HCT116 (cell line): ENCODE data around the gene FABP6. TPM values are rescaled to one million over a fixed set of nuclear protein-coding genes. Genes with fewer than 3 reads are reported as not detected.

Experiments
- ATAC-seq: fragments of 200-7000 bp; cut with Tn5 transposase; 2 replicates; pipeline ENCODE4 v1.9.1; 2020; ENCODE audit warnings: mild to moderate bottlenecking, moderate library complexity
- BruUV-seq: library from RNA; stranded (reverse); fragments of 400-500 nt; replicated peaks from 2 replicates; lab custom pipeline; 2021; lab: Mats Ljungman, UMichigan
- CTCF ChIA-PET: fragments of 300-600 bp; sonication (Branson Sonifier 250); formaldehyde crosslinking; loops from one replicate; lab custom pipeline; 2021; ENCODE audit warnings: antibody characterized with exemption; lab: Charles Lee
- POLR2A ChIA-PET: fragments of 300-600, 350-600 bp; sonication (Branson Sonifier 250); formaldehyde crosslinking; loops from one replicate; lab custom pipeline; 2021; ENCODE audit warnings: antibody characterized with exemption; lab: Charles Lee
- RAD21 ChIA-PET, 2 experiments: fragments of 300-600 bp; sonication (Branson Sonifier 250); formaldehyde crosslinking; loops; one replicate each; lab custom pipeline; 2023; ENCODE audit warnings: low total read pairs in 2 of 2; ENCODE audit not compliant: uncharacterized antibody in 2 of 2, unreplicated experiment in 2 of 2, low non-redundant PET in 1 of 2; lab: Charles Lee
- DNase-seq: peaks from one replicate; pipeline ENCODE4 v3.0.0-alpha.2; 2010; ENCODE audit warnings: low read depth, low spot score
- H2AFZ ChIP-seq: fragments of 200-600 bp; shearing (Covaris generic), sonication (generic); 2 replicates; pipeline ENCODE4 v1.6.1; 2017; ENCODE audit warnings: low read depth, mixed run types, mixed read lengths, antibody characterized with exemption, low read length; ENCODE audit not compliant: poor library complexity, severe bottlenecking
- H3K27ac ChIP-seq: 2 replicates; pipeline ENCODE4 v1.5.1; 2012; ENCODE audit warnings: low read depth, low read length
- H3K27me3 ChIP-seq: fragments of 200-600 bp; sonication (generic); 2 replicates; pipeline ENCODE4 v1.6.1; 2016; ENCODE audit warnings: mixed run types, low read length, mixed read lengths; ENCODE audit not compliant: insufficient read depth
- H3K36me3 ChIP-seq, 2 experiments: fragments of 200-500 bp in 1 of 2; fragments of 200-600 bp in 1 of 2; sonication (Bioruptor generic) in 1 of 2; sonication (generic) in 1 of 2; 2 replicates each; pipeline versions ENCODE4 v1.5.1 to v1.6.1; 2014 to 2016; ENCODE audit warnings: low read length in 2 of 2, inconsistent platforms in 1 of 2, mixed read lengths in 1 of 2, mixed run types in 1 of 2; ENCODE audit not compliant: insufficient read depth in 2 of 2, control insufficient read depth in 1 of 2
- H3K4me1 ChIP-seq, 2 experiments: fragments of 200-600 bp in 1 of 2; sonication (generic) in 1 of 2; 2 replicates each; pipeline versions ENCODE4 v1.5.1 to v1.6.1; 2012 to 2017; ENCODE audit warnings: low read length in 2 of 2, inconsistent platforms in 1 of 2, mild to moderate bottlenecking in 1 of 2, mixed read lengths in 1 of 2, mixed run types in 1 of 2, moderate library complexity in 1 of 2; ENCODE audit not compliant: insufficient read depth in 2 of 2, control insufficient read depth in 1 of 2
- H3K4me2 ChIP-seq: fragments of 200-600 bp; sonication (generic); 2 replicates; pipeline ENCODE4 v1.6.1; 2017; ENCODE audit warnings: mixed run types, low read length, mixed read lengths
- H3K4me3 ChIP-seq, 2 experiments: fragments of 200-600 bp in 1 of 2; sonication (generic) in 1 of 2; replicated peaks in 1 of 2; 2 replicates each; pipeline ENCODE4 v1.5.1; 2011 to 2016; ENCODE audit warnings: low read length in 2 of 2, control low read depth in 1 of 2, low read depth in 1 of 2, mild to moderate bottlenecking in 1 of 2, mixed read lengths in 1 of 2, mixed run types in 1 of 2
- H3K79me2 ChIP-seq: fragments of 200-600 bp; sonication (generic); 2 replicates; pipeline ENCODE4 v1.6.1; 2017; ENCODE audit warnings: mild to moderate bottlenecking, mixed run types, low read length, moderate library complexity, mixed read lengths; ENCODE audit not compliant: insufficient read depth
- H3K9ac ChIP-seq: fragments of 200-600 bp; sonication (generic); 2 replicates; pipeline ENCODE4 v1.6.1; 2016; ENCODE audit warnings: low read length, mixed read lengths
- H3K9me2 ChIP-seq: fragments of 200-600 bp; sonication (generic), shearing (Covaris generic); 2 replicates; pipeline ENCODE4 v1.6.1; 2017; ENCODE audit warnings: mixed run types, mild to moderate bottlenecking, moderate library complexity; ENCODE audit not compliant: insufficient read depth
- H3K9me3 ChIP-seq, 2 experiments: fragments of 200-500 bp in 1 of 2; fragments of 200-600 bp in 1 of 2; sonication (Bioruptor generic) in 1 of 2; sonication (generic) in 1 of 2; 2 replicates each; pipeline ENCODE4 v1.6.1; 2014 to 2017; ENCODE audit warnings: low read length in 2 of 2, mixed read lengths in 2 of 2, inconsistent platforms in 1 of 2, low read depth in 1 of 2, mild to moderate bottlenecking in 1 of 2, mixed run types in 1 of 2, moderate library complexity in 1 of 2; ENCODE audit not compliant: control insufficient read depth in 1 of 2, insufficient read depth in 1 of 2
- H4K20me1 ChIP-seq: fragments of 200-600 bp; sonication (generic), shearing (Covaris generic); 2 replicates; pipeline ENCODE4 v1.6.1; 2017; ENCODE audit warnings: mixed run types, mild to moderate bottlenecking, moderate library complexity; ENCODE audit not compliant: insufficient read depth
- CBX3 ChIP-seq: IDR thresholded peaks from 2 replicates; pipeline ENCODE4 v1.6.1; 2012; ENCODE audit warnings: low read depth
- CEBPB ChIP-seq: IDR thresholded peaks from 2 replicates; pipeline ENCODE4 v1.6.1; 2012; ENCODE audit warnings: low read depth
- EGR1 ChIP-seq: IDR thresholded peaks from 2 replicates; pipeline ENCODE4 v1.6.1; 2012; ENCODE audit warnings: low read depth
- ELF1 ChIP-seq: IDR thresholded peaks from 2 replicates; pipeline ENCODE4 v1.6.1; 2012; ENCODE audit warnings: low read depth, borderline replicate concordance
- EZH2 ChIP-seq: fragments of 200-600 bp; sonication (generic); IDR thresholded peaks from 2 replicates; pipeline ENCODE4 v1.6.1; 2017; ENCODE audit warnings: antibody characterized with exemption, mixed run types
- EZH2phosphoT487 ChIP-seq: fragments of 200-600 bp; IDR thresholded peaks from 2 replicates; pipeline ENCODE4 v1.6.1; 2018; ENCODE audit warnings: antibody characterized with exemption, borderline replicate concordance
- FOSL1 ChIP-seq: IDR thresholded peaks from 2 replicates; pipeline ENCODE4 v1.6.1; 2012; ENCODE audit warnings: low read depth
- JUND ChIP-seq: IDR thresholded peaks from 2 replicates; pipeline ENCODE4 v1.6.1; 2012
- POLR2A ChIP-seq: IDR thresholded peaks from 2 replicates; pipeline ENCODE4 v1.7.0; 2011; ENCODE audit warnings: borderline replicate concordance; ENCODE audit not compliant: insufficient read depth, insufficient read length; ENCODE audit errors: extremely low read depth
- RAD21 ChIP-seq: IDR thresholded peaks from 2 replicates; pipeline ENCODE4 v1.6.1; 2012; ENCODE audit warnings: low read depth, mild to moderate bottlenecking
- SIN3A ChIP-seq: IDR thresholded peaks from 2 replicates; pipeline ENCODE4 v1.6.1; 2012; ENCODE audit warnings: low read depth
- SRF ChIP-seq: IDR thresholded peaks from 2 replicates; pipeline ENCODE4 v1.6.1; 2012; ENCODE audit warnings: low read depth
- TCF7L2 ChIP-seq: IDR thresholded peaks from 2 replicates; pipeline ENCODE4 v1.7.0; 2011; ENCODE audit warnings: borderline replicate concordance, inconsistent platforms; ENCODE audit not compliant: insufficient read depth, insufficient read length; ENCODE audit errors: extremely low read depth
- YY1 ChIP-seq: IDR thresholded peaks from 2 replicates; pipeline ENCODE4 v1.6.1; 2011; ENCODE audit warnings: low read length, low read depth, moderate library complexity, mild to moderate bottlenecking; ENCODE audit not compliant: insufficient replicate concordance; ENCODE audit errors: extremely low read depth
- ZFX ChIP-seq: fragments of 450-650 bp; IDR thresholded peaks from 2 replicates; pipeline ENCODE4 v1.6.1; 2017
- ZNF274 ChIP-seq: fragments of 200-500 bp; sonication (Bioruptor generic); IDR thresholded peaks from 2 replicates; pipeline ENCODE4 v1.6.1; 2014; ENCODE audit warnings: mild to moderate bottlenecking, low read depth, low read length, inconsistent platforms
- intact Hi-C: fragments of 100-400 bp; cut with micrococcal nuclease; formaldehyde crosslinking; loops from 2 replicates; pipeline ENCODE4 v1.10.0; 2022
- total RNA-seq: library from RNA; stranded (reverse); gene quantifications from one replicate; pipeline ENCODE4 v1.2.1, GENCODE V29; 2021; ENCODE audit not compliant: unreplicated experiment
- TF ChIP-seq, protein P1 (sequence below): IDR thresholded peaks from 2 replicates; pipeline ENCODE4 v1.6.1; 2012
- TF ChIP-seq, protein P2 (sequence below): IDR thresholded peaks from 2 replicates; pipeline ENCODE4 v1.6.1; 2012
- TF ChIP-seq, protein P3 (sequence below), 3 experiments: fragments of 200-600 bp in 1 of 3; sonication (generic) in 1 of 3; IDR thresholded peaks in 2 of 3; conservative IDR thresholded peaks in 1 of 3; 2 replicates each; pipeline ENCODE4 v1.5.1; 2012 to 2017; ENCODE audit warnings: low read depth in 2 of 3, low read length in 2 of 3, antibody characterized with exemption in 1 of 3, borderline replicate concordance in 1 of 3, control low read depth in 1 of 3, mild to moderate bottlenecking in 1 of 3, mixed read lengths in 1 of 3, mixed run types in 1 of 3, moderate library complexity in 1 of 3; ENCODE audit not compliant: insufficient read depth in 1 of 3
- TF ChIP-seq, protein P4 (sequence below): IDR thresholded peaks from 2 replicates; pipeline ENCODE4 v1.6.1; 2012; ENCODE audit warnings: low read depth

Gene FABP6
- total RNA-seq, 1 experiment from 2014 or later = 8.5 TPM

DNA sequence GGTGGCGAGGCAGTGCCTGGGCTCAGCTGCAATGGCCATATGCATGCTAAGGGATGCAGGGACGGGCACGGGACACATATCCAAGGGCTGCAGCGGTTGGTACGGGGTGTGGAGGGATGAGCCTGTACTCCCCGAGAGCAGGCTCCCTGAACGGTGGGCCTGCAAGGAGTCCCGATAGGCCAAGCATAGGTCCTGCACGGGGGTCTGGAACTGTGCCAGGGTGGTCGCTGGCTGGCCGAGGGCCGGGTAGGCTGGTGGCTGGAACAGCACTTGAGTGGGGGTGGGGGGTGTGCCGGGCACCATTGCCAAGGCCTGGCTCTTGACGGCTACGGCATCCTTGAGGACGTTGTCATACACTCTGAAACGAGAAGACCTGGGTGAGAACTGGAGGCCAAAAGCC, 24.1 kb downstream of the FABP6 start:
- Histone ChIP-seq H3K4me3 (no peak overlapping the region), H3K9me2 (no peaks in the 10 kb centered on the region), H3K36me3 (no peaks in the 10 kb centered on the region), H3K9ac (no peak overlapping the region), H3K4me2 (no peak overlapping the region), H3K4me1 (no peaks in the 10 kb centered on the region), H3K27me3 (no peaks in the 10 kb centered on the region), H3K27ac (no peak overlapping the region), H3K9me3 (no peaks in the 10 kb centered on the region), H4K20me1 (no peaks in the 10 kb centered on the region), H2AFZ (no peak overlapping the region), H3K79me2 (no peaks in the 10 kb centered on the region)
- DNase-seq = no peak
- ATAC-seq = no peak
- intact Hi-C loops = no loop called here
- ChIA-PET CTCF (no interaction called here), RAD21 (no interaction called here), POLR2A (no interaction called here)
- TF ChIP-seq POLR2A (no peak), ZFX (no peak), TCF7L2 (no peak), JUND (no peak), SRF (no peak), EGR1 (no peak), ELF1 (no peak), SIN3A (no peak), EZH2 (no peak), YY1 (no peak), FOSL1 (no peak), CEBPB (no peak), RAD21 (no peak), CBX3 (no peak), EZH2phosphoT487 (no peak), ZNF274 (no peak)
- TF ChIP-seq, protein P1, sequence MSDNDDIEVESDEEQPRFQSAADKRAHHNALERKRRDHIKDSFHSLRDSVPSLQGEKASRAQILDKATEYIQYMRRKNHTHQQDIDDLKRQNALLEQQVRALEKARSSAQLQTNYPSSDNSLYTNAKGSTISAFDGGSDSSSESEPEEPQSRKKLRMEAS = no peak
- TF ChIP-seq, protein P2, sequence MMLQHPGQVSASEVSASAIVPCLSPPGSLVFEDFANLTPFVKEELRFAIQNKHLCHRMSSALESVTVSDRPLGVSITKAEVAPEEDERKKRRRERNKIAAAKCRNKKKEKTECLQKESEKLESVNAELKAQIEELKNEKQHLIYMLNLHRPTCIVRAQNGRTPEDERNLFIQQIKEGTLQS = no peak
- TF ChIP-seq, protein P3, sequence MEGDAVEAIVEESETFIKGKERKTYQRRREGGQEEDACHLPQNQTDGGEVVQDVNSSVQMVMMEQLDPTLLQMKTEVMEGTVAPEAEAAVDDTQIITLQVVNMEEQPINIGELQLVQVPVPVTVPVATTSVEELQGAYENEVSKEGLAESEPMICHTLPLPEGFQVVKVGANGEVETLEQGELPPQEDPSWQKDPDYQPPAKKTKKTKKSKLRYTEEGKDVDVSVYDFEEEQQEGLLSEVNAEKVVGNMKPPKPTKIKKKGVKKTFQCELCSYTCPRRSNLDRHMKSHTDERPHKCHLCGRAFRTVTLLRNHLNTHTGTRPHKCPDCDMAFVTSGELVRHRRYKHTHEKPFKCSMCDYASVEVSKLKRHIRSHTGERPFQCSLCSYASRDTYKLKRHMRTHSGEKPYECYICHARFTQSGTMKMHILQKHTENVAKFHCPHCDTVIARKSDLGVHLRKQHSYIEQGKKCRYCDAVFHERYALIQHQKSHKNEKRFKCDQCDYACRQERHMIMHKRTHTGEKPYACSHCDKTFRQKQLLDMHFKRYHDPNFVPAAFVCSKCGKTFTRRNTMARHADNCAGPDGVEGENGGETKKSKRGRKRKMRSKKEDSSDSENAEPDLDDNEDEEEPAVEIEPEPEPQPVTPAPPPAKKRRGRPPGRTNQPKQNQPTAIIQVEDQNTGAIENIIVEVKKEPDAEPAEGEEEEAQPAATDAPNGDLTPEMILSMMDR (IDR thresholded peaks at IDR 0.05 in 2 of 3, conservative IDR thresholded peaks at IDR 0.05 in 1 of 3; ENCODE audit: borderline replicate concordance in 1 of 3, insufficient read depth in 1 of 3, low read depth in 2 of 3, low read length in 2 of 3) = no peak
- TF ChIP-seq, protein P4, sequence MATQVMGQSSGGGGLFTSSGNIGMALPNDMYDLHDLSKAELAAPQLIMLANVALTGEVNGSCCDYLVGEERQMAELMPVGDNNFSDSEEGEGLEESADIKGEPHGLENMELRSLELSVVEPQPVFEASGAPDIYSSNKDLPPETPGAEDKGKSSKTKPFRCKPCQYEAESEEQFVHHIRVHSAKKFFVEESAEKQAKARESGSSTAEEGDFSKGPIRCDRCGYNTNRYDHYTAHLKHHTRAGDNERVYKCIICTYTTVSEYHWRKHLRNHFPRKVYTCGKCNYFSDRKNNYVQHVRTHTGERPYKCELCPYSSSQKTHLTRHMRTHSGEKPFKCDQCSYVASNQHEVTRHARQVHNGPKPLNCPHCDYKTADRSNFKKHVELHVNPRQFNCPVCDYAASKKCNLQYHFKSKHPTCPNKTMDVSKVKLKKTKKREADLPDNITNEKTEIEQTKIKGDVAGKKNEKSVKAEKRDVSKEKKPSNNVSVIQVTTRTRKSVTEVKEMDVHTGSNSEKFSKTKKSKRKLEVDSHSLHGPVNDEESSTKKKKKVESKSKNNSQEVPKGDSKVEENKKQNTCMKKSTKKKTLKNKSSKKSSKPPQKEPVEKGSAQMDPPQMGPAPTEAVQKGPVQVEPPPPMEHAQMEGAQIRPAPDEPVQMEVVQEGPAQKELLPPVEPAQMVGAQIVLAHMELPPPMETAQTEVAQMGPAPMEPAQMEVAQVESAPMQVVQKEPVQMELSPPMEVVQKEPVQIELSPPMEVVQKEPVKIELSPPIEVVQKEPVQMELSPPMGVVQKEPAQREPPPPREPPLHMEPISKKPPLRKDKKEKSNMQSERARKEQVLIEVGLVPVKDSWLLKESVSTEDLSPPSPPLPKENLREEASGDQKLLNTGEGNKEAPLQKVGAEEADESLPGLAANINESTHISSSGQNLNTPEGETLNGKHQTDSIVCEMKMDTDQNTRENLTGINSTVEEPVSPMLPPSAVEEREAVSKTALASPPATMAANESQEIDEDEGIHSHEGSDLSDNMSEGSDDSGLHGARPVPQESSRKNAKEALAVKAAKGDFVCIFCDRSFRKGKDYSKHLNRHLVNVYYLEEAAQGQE = no peak
- no TSS peak for BruUV-seq
